Activated CD8-positive, alpha-beta memory T cell treated with anti-CD3 and anti-CD28 coated beads for 48 hours (primary cell): ENCODE measurements around the gene OGDH.
"Not testable (repeated sequence)": the region's sequence is repeated elsewhere in the genome, so short reads cannot be mapped to it uniquely, and the experiment has no call there.

ENCODE experiments used
- DNase-seq, 3 experiments: peaks; one replicate each; pipeline ENCODE4 v3.0.0-alpha.2; 2020; ENCODE audit warnings: low read depth in 2 of 3, low spot score in 2 of 3

The OGDH gene

DNA sequence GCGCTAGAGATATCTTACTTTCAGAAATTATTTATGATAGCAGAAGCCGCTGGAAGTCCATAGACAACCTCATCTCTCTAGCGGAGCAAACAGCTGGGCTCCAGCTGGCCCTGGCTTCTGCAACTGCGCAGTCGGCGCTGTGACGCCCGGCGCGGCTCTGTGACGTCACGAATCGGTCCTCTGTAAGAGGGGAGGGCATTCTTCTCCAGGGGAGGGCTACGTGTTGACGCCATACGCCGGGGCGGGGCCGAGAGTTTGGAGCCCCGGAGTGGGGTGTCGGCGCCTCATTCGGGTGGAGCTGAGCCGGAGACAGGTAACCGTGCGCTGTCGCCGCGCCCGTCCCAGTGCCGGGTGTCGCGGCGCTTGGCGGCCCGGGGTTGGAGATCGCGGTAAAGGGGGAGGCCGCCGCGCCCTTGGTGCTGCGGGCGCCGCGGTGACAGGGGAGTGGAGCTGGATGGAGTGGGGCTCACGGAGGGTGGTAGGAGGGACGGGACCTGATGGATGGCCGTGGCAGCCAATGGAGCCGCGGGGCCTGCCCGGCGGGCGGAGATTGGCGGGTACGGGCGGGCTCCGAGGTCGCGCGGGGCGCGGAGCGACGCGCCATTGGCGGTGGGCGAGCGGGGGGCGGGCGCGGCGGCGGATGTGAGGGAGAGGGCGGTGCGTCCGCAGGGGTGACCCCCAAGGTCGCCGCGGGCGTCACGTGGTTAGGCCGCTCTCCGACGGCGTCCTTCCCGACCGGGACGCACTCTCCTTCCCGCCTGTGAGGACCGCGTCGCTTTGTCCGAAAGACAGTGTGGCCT lies at the start of gene OGDH:
Gene OGDH (plus strand): TSS at position 287 of the 800 bp plus-strand sequence. CDS start 17,717 bp downstream, outside the sequence.
- DNase-seq, result peak; percentile 96 to 99 (median 97)

GRCh38 chr7:44557485-44557884 lies 48.9 kb upstream of the OGDH start:
- DNase-seq, result no peak

- no peak for DNase-seq
These were observed 46.9 kb upstream of the OGDH start for GRCh38 chr7:44559485-44559884.

GRCh38 chr7:44561481-44561880 lies 44.9 kb upstream of the OGDH start:
- no peak for DNase-seq

- DNase-seq, result no peak
These were observed 44.3 kb upstream of the OGDH start for GRCh38 chr7:44561962-44562621.

DNA sequence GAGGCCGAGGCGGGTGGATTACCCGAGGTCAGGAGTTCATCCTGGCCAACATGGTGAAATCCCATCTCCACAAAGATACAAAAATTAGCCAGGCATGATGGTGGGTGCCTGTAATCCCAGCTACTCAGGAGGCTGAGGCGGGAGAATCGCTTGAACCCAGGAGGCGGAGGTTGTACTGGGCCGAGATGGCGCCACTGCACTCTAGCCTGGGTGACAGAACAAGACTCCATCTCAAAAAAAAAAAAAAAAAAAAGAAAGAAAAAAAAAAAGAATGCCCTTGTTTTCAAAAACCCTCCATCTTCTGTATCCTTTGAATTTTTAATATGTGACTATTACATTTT lies 43.8 kb upstream of the OGDH start:
- DNase-seq, result not testable (repeated sequence)

DNA sequence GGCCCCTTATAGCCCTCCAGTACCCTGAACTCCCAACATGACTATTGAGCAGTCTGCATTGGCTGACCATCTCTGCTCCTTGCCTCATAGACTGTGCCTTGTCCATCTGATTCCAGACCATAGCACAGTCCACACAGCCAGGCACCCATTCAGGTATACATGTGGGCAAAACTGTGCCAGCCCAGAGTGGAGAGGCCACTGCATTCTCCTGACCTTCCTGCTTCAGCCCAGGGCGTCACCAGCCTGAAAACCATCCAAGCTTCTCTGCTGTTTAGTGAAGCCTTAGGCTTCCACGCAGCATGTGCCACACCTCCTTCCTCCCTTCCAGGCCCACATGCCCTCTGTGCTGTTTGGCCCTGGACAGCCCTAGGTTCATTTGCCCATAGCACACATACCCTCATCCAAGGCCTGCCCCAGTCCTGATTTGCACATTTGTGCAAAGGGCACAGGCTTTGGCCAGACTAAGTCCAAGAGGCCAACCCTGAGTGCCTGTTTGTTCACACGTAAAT lies 43.2 kb upstream of the OGDH start:
- no peak for DNase-seq

GRCh38 chr7:44564606-44565005 lies 41.8 kb upstream of the OGDH start:
- DNase-seq, result no peak

DNA sequence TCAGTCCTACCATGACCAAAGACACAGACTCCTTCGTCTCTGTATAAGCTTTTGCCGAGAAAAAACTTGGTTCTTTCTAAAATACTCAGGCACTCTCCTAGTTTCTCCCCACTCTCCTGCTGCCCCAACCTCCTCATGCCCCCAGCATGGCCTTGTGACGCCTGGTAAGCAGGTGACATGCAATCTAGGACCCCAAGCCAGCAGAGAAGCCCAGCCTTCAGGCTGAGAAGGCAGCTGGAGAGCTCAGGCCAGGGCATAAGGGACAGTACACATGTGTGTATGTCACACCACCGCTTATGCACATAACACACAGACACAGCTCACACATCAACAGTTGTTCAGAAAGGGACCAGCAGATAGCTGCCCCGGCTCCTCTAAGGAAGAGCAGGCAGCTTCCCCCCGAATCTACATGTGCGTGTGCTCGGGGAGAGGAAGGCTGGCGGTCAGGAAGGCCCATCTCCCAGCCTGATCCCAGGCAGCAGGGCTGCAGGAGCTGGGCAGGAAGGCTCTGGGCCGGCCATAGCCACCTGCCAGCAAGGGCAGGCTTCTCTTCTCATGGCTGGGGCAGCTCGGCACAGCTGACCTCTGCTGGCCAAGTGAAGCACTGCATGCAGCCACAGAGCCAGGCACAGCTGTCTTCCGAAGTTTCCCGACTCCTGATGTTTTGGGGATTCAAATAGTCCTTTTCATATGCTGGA lies 41.2 kb upstream of the OGDH start:
- DNase-seq, result peak in 2 of 3 experiments; percentile 17 to 37

GRCh38 chr7:44565795-44566559 lies 40.5 kb upstream of the OGDH start:
- no peak for DNase-seq

DNA sequence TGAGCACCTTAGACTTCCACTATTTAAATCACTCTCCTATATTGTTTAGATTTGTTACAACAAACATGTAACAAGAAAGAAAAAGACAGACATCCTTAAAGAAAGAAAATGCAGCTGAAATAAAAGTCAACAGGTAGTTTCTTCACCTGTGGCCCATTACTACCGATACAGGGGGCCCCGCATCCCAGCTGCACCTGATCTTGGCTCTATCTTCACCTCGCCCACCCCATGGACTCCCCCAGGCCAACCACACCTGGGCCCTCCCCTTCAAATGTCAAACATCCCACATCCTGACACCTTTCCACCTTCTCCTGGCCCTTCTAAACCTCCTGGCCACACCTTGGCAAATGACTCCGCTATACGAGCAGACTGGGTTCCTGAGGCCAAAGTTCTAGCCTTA lies 39.7 kb upstream of the OGDH start:
- DNase-seq, result no peak

- no peak for DNase-seq
These were observed 38.5 kb upstream of the OGDH start for GRCh38 chr7:44567884-44568283.

DNA sequence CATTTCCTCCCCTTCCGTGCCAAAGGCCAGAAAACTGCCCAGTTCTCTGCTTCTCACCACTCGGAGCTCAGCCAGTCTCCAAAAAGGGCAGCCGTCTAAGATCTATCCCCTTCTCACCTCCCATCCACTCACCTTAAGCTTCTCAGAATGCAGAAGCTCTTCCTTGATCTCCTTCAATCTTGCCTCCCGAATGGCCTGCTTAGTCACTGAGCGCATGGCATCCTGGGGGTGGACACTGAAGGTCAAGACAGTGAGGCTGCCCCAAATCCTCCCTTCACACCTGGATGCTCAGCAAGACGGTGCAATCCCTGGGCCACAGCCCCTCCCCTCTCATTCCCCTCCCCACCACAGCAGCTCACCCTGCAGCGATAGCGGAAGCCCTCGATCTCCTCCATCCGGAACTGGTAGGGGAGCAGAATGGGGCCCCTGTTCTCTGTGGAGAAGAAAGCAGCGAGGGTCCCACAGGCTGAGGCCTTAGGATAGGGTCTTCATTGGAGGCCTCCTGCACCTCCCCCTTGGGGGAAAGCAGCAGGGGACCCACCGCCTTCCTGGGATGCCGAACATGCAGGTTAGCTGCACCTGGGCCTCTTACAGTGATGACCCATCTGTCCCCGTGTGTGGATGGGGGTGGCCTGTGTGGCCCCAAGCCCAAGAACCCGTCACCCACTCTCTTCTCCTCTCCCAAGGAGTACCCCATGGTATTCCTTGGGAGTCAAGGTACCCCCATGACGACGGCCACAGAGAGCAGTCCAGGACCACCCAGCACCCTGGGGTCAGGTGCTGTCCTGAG lies 37.5 kb upstream of the OGDH start:
- DNase-seq, result no peak

GRCh38 chr7:44569959-44570358 lies 36.5 kb upstream of the OGDH start:
- no peak for DNase-seq

DNA sequence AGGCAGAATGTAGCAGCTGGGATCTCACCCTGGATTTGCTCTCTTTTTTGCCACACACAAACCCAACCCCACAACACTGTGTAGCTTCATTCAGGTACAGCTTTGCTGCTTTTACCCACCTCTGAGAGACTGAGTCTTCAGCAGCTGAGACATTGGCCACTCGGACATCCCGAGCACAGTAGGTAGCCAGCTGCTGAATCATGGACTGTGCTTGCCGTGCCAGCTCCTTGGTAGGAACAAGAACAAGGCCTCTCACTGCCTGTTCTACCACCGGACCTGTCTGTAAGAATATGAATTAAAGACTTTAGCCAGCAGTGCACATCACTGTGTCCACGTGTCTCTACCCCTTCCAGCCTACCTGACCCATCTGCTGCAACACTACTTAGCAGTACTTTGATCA lies 33.7 kb upstream of the OGDH start:
- DNase-seq, result no peak

GRCh38 chr7:44573464-44574286 lies 32.8 kb upstream of the OGDH start, which contains the start of gene DDX56:
Gene DDX56, minus strand, starts transcription at chr7:44573908. Its CDS starts 13 bp downstream, at chr7:44573895.
- peak; percentile 58 to 90 (median 81) for DNase-seq

DNA sequence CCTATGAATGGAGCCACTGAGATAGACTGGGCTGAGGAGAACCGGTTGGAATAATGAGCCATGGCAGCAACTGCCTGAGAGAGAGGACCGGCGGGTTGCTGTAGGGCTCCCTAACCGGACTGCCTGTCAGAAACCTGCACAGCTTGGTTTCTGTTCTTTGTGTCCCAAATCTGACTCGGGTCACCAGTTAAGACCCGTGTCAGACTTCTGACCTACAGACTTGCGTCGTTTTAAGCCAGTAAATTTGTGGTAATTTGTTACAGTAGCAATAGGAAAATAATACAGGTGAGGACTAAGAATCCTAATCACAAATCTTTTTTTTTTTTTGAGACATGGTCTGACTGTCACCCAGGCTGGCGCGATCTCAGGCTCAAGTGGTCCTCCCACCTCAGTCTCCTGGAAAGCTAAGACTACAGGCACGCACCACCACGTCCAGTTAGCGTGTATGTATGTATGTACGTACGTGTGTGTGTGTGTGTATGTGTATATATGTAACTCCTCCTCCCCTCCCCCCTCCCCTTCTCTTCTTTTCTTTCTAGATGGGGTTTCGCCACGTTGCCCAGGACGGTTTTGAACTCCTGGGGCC lies 32.0 kb upstream of the OGDH start:
- DNase-seq, result no peak

DNA sequence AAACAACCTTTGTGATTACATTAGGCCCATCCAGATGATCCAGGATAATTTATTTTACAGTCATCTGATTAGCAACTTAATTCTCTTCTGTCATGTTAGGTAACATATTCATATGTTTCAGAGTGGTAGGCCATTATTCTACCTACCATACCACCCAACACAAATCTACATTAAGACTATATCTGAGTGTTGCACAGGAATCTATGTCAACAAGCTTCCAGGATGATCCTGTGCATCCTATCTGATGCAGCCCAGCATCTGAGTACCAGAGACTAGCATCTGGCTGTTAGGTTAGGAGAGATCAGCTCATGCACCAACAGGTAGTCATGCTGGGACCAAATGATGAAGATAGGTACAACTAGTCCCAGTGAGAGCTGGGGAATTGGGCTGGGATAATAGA lies 31.4 kb upstream of the OGDH start:
- DNase-seq, result no peak

GRCh38 chr7:44576228-44576627 lies 30.2 kb upstream of the OGDH start:
- DNase-seq, result no peak
